H1 (cell line): ENCODE results near the gene ALG14. TPM values are rescaled to one million over a fixed set of nuclear protein-coding genes. Genes with fewer than 3 reads are reported as not detected.

Experiments
- SAP30 ChIP-seq: fragments of 300-600 bp; sonication (generic); IDR thresholded peaks from 2 replicates; pipeline ENCODE4 v1.7.1; 2012; ENCODE audit warnings: low read length, moderate library complexity, mild to moderate bottlenecking, inconsistent platforms; ENCODE audit not compliant: insufficient read depth, insufficient replicate concordance
- polyA plus RNA-seq, 7 experiments: library from polyadenylated mRNA; depleted of rRNA in 3 of 7; stranded (reverse) in 5 of 7; unstranded in 2 of 7; fragments of >200 nt in 5 of 7; fragments of 200-250 nt in 2 of 7; gene quantifications; 1 replicate in 5 of 7; 2 replicates in 1 of 7; 4 replicates in 1 of 7; pipeline versions ENCODE4 v1.2.1 to v1.2.3, GENCODE V29; 2011 to 2013; ENCODE audit warnings: missing spikeins in 2 of 7, mixed read lengths in 2 of 7
- total RNA-seq: library from RNA; stranded (reverse); fragmentation: NEBNext Ultra II Directional; extraction: Animal tissue kit (Norgen Biotek cat#: 25700); gene quantifications from 2 replicates; pipeline ENCODE4 v1.2.1, GENCODE V29; 2021

ALG14 gene
- total and polyA plus RNA-seq, 2 of the 8 experiments (the other 6 are each of a cell fraction or from before 2014, with no cell fraction given) = 0.95 to 1.3 TPM

- no peak for TF ChIP-seq SAP30
Measured at GRCh38 chr1:95095833-95096217, 23.1 kb upstream of the ALG14 start (continued).
